CD4-positive, alpha-beta T cell treated with Interleukin-4 for 4 hours (primary cell): Measurements from ENCODE around the gene PEX13.
"Not testable (repeated sequence)": the region's sequence is repeated elsewhere in the genome, so short reads cannot be mapped to it uniquely, and the experiment has no call there.

ENCODE experiments used
- DNase-seq: peaks from one replicate; pipeline ENCODE4 v3.0.0-alpha.2; 2020

PEX13 gene

GRCh38 chr2:61011678-61012077 is 5.8 kb upstream of the PEX13 start:
- no peak for DNase-seq

- DNase-seq, result peak; percentile 4
These were observed 5.2 kb upstream of the PEX13 start for GRCh38 chr2:61012303-61012702.

DNA sequence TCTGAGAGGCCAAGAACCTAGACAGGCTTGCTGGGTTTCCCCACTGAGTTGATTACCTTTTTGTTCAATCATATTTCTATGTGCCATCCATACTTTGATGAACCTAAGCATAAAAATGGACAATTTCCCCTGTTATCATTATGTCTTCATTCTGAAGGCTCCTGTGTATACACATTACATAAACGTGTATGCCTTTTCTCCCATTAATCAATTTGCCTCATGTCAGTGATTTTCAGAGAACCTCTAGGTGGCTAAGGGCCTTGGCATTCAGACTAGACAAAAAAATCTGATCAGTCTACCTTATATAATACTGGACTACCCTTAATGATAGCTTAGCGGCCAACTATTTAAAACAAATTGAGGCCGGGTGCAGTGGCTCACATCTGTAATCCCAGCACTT is 4.1 kb upstream of the PEX13 start:
- DNase-seq, result no peak

DNA sequence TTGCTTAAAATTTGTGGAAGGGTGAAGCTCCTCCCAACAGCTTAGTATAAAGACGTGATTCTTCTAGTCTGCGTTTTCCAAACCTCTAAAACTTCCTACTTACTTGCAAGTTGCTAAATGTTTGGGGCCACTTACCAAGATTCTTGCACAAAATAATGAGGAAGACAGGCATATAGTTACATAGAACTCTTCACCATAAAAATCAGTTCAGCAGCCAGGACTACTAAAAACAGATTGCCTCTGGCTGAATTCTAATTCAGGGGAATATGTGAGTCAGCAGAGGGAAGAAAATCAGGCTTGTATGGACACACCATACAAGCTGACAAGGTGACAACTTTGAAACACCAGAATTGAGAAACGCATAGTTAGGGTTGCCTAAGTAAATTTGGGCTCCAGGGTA is 2.8 kb upstream of the PEX13 start:
- DNase-seq, result no peak

DNA sequence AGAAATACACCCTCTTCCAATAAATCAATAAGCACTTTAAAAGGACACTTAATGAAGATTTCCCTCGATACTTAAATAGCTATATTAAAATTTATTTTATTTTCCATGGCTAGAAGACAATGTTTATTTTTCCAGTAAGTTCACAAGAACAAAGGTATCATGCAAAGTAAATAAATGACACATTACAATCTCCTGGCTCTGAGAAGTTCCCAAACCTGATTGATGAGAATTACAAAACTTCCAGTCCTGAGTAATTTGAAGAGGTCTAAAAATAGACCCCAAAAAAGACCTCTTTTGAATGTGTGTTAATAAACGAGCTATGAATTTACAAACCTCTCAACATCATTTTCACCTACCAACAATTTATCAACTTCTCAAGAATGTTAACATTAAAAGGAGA is 1.5 kb upstream of the PEX13 start:
- DNase-seq, result no peak

DNA sequence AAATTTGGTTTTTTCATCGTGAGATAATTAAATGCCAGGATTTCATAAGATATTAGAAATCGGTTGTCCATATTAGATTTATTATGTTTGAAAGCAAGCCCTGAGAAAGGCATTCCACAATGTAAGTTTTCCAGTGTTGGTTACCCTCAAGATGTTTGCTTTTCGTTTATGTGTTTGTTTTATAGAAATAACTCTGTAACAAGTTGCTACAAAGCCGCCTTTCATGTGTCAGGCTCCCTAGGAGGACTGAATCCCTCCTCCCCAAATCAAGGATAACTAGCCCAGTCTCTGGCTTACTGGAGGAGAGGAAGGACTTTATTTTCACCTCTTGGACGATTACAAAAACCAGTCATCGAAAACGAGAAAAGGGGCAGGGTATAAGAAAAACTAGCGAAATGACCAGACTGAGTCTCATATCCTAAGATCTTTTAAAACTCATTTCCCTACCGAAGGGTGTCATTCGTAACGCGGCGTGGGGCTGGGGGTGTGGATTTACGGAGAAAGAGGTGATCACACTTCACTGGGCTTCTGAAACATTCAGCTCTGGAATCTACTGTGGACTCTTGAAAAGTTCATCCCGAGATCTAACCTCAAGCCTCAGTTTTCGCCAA is 1.0 kb upstream of the PEX13 start:
- no peak for DNase-seq

DNA sequence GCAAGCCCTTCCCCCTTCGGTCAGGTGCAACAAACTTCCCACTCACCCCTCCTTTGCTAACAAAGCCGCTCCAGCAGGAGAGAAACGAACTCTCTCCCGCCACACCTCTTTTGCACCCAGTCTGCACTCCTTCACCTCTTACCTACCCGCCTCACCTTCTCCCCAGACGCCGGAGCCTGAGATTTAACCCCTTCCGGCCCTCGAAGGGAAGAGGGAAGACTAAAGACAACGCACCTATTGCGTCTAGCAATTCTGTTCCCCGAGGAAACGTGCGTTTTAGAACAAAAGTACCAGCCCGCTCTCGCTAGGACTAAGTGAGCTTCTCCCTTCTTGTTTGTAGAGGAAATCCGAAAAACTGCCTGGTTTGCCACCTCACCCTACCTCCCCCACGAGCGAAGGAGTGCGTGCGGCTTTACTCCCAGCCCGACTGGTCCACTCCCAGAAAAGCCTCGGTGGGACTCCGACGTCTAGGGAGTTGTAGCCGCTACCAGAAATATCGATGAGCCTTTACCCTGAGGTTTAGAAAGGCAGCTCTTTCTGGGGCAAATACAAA is 441 bp upstream of the PEX13 start:
- DNase-seq, result peak; percentile 71

- DNase-seq, result no peak
These were observed 817 bp downstream of the PEX13 start for GRCh38 chr2:61018318-61018755.

- no peak for DNase-seq
These were observed 1.3 kb downstream of the PEX13 start for GRCh38 chr2:61018798-61019197.

DNA sequence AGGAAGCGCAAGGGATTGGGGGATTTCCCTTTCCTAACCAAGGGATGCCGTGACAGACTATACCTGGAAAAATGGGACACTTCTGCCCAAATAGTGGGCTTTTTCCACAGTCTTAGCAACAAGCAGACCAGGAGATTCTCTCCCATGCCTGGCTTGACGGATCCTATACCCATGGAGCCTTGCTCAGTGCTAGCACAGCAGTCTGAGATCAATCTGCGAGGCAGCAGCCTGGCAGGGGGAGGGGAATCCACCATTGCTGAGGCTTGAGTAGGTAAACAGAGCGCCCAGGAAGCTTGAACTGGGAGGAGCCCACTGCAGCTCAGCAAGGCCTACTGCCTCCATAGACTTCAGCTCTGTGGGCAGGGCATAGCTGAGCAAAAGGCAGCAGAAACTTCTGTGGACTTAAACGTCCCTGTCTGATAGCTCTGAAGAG is 3.7 kb downstream of the PEX13 start:
- DNase-seq, result no peak

- no peak for DNase-seq
These were observed 6.2 kb downstream of the PEX13 start for GRCh38 chr2:61023670-61024069.

DNA sequence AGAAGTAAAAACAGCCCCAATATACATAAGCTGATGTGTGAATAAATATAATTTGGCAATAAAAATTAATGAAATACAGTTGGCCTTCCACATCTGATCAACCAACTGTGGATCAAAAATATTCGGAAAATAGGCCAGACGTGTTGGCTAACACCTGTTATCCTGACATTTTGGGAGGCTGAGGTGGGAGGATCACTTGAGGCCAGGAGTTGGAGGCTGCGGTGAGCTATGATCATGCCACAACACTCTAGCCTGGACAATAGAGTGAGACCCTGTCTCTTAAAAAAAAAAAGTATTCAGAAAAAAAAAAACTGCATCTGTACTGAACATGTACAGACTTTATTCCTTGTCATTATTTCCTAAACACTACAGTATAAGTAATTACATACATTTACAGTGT is 12.0 kb downstream of the PEX13 start:
- no peak for DNase-seq

GRCh38 chr2:61034592-61034991 is 17.1 kb downstream of the PEX13 start:
- not testable (repeated sequence) for DNase-seq

DNA sequence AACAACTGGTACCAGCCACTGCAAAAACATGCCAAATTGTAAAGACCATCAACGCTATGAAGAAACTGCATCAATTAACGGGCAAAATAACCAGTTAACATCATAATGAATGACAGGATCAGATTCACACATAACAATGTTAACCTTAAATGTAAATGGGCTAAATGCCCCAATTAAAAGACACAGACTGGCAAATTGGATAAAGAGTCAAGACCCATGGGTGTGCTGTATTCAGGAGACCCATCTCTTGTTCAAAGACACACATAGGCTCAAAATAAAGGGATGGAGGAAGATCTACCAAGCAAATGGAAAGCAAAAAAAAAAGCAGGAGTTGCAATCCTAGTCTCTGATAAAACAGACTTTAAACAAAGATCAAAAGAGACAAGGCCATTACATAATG is 19.1 kb downstream of the PEX13 start:
- DNase-seq, result not testable (repeated sequence)

DNA sequence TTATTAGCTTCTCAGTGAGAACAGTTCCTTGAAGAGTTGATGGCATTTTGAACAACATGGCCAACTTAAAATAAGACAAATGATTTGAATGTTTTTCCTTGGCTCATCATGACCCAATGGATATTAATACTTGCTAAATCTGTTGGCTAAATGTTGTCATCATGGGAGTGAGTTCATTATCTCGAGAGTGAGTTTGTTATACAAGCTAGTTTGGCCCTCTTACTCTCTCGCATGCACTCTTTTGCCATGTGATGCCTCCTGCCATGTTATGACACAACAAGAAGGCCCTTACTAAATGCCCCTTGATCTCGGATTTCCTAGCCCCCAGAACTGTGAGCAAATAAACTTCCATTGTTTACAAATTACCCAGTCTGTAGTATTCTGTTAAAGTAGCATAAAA is 25.3 kb downstream of the PEX13 start:
- no peak for DNase-seq

DNA sequence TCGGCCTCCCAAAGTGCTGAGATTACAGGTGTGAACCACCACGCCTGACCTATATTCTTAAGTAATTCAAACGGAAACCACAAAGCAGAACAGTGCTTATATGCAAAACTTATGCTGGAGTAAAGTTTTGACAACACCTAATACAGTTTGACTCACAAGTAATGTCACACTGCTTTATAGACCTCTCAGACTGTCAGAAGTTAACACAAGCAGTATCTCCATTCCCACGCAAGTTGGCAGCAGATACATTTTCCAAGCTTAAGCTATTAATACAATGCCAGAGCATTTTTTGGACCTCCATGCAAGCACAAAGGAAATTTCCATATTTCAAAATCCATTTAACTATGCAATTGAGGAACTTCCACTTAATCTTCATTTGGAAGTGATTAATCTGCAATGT is 27.1 kb downstream of the PEX13 start:
- DNase-seq, result peak; percentile 16

- no peak for DNase-seq
These were observed 27.7 kb downstream of the PEX13 start for GRCh38 chr2:61045226-61045625.

GRCh38 chr2:61045999-61046398 is 28.5 kb downstream of the PEX13 start:
- DNase-seq, result no peak

- peak; percentile 4 for DNase-seq
These were observed 38.0 kb downstream of the PEX13 start for GRCh38 chr2:61055557-61055956.

- no peak for DNase-seq
These were observed 40.0 kb downstream of the PEX13 start for GRCh38 chr2:61057562-61057961.

- no peak for DNase-seq
These were observed 41.9 kb downstream of the PEX13 start for GRCh38 chr2:61059382-61059781.

- peak; percentile 80 for DNase-seq
These were observed 48.5 kb downstream of the PEX13 start, which contains the start of gene SANBR for GRCh38 chr2:61065714-61066709. Gene SANBR, plus strand, starts transcription at chr2:61065871. Its CDS starts 4,480 bp downstream, at chr2:61070351.

GRCh38 chr2:61074100-61074499 is 56.6 kb downstream of the PEX13 start:
- no peak for DNase-seq

GRCh38 chr2:61085883-61086282 is 68.4 kb downstream of the PEX13 start:
- no peak for DNase-seq
